Muscle of back (tissue), 11 donors: Measurements from ENCODE around the gene ORAI1. TPM values are rescaled to one million over a fixed set of nuclear protein-coding genes. Genes with fewer than 3 reads are reported as not detected.
"Not testable (repeated sequence)": the region's sequence is repeated elsewhere in the genome, so short reads cannot be mapped to it uniquely, and the experiment has no call there.

Experiments
- DNase-seq, 3 donors: peaks; one replicate each; pipeline versions ENCODE4 v3.0.0 to v3.0.0-alpha.2; 2013
- polyA plus RNA-seq, 10 donors: library from polyadenylated mRNA; unstranded; fragments of 120-200 nt; gene quantifications; one replicate each; pipeline ENCODE4 v1.2.1, GENCODE V29; 2013; ENCODE audit not compliant: insufficient read length in 10 of 10

Gene ORAI1
- polyA plus RNA-seq, 10 donors: 23.8 to 42.1 (median 35.7) TPM

DNA sequence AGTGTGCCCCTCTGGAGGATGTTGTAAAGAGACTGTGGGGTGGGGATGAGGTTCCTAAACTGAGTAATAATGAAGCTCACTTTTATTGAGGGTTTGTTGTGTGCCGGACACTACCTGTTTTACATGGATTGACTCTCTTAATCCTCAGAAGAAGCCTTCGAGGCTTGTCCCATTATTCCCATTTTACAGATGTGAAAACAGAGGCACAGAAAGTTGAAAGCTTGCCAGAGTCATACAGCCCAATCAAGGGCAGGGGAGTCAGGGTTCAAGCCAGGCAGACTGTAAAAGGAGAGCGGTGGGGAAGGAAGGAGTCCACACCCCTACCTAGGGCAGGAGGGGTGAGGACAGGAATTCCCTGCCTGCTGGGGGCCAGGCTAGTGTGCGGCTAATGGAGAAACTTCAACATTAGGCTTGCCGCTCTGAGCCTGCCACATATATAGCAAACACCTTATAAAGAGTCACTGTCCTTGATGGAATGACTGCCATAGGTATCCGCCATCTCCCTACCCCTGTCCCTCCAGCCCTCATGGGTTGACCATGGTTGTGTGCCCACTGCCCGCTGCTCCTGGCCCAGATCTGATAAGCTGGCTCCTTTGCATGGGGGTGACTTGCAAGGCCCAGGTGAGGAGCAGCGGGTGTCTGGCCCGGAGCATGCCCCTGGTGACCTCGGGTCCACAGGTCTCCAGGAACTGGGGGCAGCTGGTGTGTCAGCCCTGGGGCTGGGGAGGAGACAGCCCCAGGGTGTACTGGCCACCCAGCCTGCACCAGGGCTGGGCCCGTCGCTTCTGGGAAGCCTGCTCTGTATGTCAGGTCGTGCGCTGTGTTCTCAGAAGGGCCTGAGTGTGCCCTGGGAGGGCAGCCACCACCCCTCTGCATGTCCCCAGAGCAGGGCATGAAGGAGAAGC lies 12.2 kb downstream of the ORAI1 start:
- no peak for DNase-seq

- DNase-seq: no peak
Observed at GRCh38 chr12:121641343-121641630, 15.0 kb downstream of the ORAI1 start.

DNA sequence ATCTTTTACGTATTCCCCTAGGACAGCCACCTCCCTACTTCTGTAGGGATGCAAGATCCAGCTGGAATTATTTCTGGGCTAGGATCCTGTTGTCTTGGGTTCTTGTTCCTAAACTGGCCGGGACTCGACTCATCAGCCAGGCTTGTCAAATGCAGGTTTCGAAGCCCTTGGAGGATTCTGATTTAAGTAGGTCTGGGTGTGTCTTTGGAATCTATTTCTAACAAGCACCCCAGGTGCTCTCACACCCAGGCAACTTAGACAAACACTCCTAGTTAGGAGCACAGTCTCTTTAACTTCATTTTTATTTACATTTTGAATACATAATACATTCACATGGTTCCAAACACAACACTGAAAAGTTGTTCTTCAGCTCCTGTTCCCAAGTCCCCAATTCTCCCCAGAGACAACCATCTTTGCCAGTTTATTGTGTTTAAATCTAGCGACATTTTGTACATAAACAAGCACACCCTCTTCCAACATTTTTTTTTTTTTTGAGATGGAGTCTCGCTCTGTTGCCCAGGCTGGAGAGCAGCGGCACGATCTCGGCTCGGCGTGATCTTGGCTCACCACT lies 22.2 kb downstream of the ORAI1 start:
- DNase-seq: no peak

GRCh38 chr12:121649322-121649721 lies 23.0 kb downstream of the ORAI1 start:
- DNase-seq: no peak

GRCh38 chr12:121649819-121650353 lies 23.6 kb downstream of the ORAI1 start:
- no peak for DNase-seq

- no peak for DNase-seq
Observed at GRCh38 chr12:121651320-121651719, 25.0 kb downstream of the ORAI1 start.

DNA sequence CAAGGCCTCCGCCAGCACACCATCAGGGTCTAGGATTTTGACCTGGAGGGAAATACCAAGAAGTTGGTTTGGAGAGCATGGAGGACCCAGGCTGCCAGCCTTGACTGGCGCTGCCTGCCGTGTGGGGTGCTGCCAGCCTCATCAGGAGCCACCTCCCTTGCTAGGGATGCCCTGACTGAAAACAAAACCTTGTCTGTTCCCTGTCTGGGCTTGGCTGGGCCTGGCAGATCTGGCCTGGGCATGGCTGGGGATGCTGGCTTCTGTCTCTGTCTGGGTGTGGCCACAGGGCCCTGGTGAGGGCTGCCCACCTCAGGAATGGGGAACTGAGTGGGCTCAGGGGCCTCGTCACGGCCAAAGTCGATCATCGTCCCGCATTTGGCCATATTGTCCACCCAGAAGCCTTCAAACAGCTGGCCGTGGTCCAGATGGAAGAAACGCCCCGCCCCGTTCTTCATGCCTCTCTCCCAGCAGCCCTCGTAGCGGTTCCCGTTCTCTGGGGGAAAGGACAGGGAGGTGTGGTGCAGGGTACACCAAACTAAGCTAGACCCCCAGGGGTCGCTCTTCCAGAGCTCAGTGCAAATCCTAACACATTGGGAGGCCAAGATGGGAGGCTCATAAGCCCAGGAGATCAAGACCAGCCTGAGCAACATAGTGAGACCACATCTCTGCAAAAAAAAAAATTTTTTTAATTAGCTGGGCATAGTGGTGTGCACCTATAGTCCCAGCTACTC lies 26.6 kb downstream of the ORAI1 start:
- DNase-seq: no peak

GRCh38 chr12:121653999-121654398 lies 27.7 kb downstream of the ORAI1 start:
- DNase-seq: no peak

DNA sequence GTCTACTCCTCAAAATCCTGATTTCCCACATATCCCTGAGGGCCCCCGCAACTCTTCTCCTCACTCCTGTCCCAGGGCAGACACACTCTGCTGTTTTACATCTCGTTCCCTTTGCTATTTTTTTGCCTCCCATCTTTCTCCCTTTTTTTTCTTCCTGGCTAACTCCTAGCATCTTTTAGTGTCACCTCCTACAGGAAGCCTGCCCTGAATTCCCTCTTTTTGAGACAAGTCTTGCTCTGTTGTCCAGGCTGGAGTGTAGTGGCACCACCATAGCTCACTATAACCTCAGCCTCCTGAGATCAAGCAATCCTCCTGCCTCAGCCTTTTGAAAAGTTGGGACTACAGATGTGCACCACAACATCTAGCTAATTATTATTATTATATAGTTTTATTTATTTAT lies 29.8 kb downstream of the ORAI1 start:
- no peak for DNase-seq

DNA sequence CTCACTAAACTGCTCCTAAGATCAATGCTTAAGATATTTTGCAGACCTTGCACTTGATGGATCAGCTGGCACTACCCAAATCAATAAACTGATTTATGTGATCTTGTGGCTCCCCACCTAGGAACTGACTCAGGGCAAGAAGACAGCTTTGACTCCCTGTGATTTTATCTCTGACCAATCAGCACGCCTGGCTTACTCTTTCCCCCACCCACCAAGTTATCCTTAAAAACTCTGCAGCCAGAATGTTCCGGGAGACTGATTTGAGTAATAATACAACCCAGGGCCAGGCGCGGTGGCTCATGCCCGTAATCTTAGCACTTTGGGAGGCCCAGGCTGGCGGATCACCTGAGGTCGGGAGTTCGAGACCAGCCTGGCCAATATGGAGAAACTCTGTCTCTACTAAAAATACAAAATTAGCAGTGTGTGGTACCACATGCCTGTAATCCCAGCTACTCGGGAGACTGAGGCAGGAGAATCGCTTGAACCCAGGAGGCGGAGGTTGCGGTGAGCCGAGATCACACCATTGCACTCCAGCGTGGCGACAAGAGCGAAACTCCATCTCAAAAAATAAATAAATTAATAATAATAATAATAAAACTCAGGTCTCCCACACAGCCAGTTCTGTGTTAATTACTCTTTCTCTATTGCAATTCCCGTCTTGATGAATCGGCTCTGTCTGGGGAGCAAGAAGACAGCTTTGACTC lies 31.1 kb downstream of the ORAI1 start:
- DNase-seq: no peak

DNA sequence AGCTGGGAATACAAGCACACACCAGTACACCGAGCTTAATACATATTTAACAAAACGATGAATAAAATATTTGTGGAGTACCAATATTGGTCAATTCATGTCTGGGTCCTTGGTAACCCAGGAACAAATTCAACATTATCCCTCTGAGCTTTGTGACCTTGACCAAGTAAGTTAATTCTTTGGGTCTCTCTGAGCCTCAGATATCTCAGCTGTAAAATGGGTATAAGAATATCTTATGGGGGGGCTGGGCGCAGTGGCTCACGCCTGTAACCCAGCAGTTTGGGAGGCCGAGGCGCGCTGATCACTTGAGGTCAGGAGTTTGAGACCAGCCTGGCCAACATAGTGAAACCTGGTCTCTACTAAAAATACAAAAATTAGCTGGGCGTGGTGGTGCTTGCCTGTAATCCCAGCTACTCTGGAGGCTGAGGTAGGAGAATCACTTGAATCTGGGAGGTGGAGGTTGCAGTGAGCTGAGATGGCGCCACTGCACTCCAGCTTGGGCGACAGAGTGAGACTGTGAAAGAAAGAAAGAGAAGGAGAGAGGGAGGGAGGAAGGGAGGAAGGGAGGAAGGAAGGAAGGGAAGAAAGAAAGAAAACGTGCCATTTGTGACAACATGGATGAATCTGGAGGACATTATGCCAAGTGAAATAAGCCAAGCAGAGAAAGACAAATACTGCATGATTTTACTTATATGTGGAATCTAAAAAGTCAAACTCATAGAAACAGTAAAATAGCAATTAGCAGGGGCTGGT lies 35.2 kb downstream of the ORAI1 start:
- DNase-seq: not testable (repeated sequence)

DNA sequence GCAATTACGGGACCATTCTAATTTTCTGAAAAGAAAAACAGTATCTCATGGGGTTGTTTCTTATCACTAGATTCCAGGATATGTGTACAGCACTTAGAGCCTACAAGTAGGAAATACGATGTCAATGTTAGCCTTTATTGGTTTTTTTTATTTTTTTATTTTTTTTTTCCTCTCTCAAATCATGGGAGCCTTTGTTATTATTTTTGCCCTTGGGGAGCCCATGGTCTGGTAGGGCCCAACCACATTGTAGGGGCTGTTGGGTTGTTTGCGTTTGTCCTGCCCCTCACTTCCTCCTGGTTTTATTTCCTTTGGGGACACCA lies 37.2 kb downstream of the ORAI1 start:
- no peak for DNase-seq

DNA sequence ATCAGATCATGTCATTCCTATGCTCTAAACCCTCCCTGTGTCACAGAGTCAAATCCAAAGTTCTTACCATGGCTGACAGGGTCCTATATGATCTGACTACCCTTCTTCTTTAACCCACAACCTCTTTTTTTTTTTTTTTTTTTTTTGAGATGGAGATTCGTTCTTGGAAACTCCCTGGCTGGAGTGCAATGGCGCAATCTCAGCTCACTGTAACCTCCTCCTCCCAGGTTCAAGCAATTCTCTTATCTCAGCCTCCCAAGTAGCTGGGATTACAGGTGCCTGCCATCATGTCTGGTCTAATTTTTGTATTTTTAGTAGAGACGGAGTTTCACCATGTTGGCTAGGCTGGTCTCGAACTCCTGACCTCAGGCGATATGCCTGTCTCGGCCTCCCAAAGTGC lies 40.5 kb downstream of the ORAI1 start:
- DNase-seq: not testable (repeated sequence)

GRCh38 chr12:121668750-121669520 lies 42.6 kb downstream of the ORAI1 start:
- peak in 2 of 3 donors; percentile 47 to 73 for DNase-seq

DNA sequence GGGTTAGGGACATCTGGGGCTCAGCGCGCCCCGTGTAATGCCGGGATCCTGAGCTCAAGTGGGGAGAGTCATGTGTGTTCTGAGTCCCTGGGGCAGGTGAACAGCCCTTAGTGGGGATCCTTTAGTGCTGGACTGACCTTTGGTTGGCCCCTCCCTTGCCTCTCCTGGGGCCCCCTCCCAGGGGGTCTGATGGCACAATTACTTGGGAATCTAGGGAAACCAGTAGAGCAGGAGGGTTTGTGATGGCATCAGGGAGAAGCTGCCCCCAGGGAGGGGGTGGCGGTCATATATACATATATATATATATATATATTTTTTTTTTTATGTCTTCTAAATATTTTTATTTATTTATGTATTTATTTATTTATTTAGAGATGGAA lies 43.2 kb downstream of the ORAI1 start, which contains the start of gene MORN3:
TSS of gene MORN3 (minus strand) at position 134 of the 380 bp plus-strand sequence. CDS start 171 bp downstream, outside the sequence.
- DNase-seq: no peak

DNA sequence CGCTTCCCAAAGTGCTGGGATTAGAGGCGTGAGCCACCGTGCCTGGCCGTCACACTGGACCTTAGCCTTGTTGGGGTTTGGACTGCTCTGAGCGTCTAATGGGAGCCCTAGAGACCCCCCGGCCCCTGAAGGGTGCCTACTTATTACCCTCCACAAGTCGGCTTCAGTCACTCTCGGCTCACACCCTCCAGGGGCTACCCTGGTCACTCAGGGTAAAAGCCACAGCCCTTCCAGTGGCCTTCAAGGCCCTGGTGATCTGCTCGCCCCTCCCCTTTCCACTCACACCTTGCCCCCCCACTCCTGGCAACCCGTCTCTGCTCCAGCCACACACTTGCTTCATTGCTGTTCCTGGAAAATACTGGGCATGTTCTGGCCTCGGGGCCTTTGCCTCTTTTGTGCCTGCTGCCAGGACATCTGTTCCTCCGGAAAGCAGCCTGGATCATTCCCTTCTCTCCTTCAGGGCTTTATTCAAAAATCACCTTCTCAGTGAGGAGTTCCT lies 46.7 kb downstream of the ORAI1 start:
- peak in 2 of 3 donors; percentile 45 to 72 for DNase-seq

- no peak for DNase-seq
Observed at GRCh38 chr12:121676190-121676589, 49.9 kb downstream of the ORAI1 start.

GRCh38 chr12:121678305-121678704 lies 52.0 kb downstream of the ORAI1 start:
- no peak for DNase-seq

DNA sequence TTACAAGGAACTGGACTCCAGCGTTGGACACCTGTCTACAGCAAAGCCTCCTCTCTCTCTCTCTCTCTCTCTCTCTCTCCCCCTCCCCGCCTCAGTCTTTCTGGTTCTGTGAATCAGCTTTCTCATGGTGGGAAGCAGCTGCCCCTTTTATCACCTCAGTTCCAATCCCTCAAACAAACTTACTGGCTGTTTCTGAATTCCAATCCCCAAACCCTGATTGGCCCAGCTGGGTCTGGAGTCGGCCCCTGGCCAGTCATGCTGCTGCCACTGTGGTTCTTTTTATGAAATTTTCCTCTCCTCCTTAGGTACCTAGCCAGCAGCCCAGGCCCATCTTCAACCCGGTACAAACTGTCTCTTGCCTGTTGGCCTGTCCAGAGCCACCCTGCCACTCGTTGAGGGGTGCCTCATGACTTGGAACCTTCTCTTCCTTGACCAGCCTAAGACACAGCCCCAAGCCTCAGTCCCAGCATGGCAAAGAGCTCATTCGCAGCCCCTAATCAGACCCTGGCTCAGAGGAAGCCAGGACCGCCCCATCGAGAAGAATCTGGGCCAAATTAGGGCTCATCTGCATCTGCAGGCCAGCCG lies 52.5 kb downstream of the ORAI1 start:
- no peak for DNase-seq

- DNase-seq: not testable (repeated sequence)
Observed at GRCh38 chr12:121679661-121680197, 53.4 kb downstream of the ORAI1 start.
